Kidney epithelial cell (primary cell): ENCODE measurements around the gene HOXD3. TPM values are rescaled to one million over a fixed set of nuclear protein-coding genes. Genes with fewer than 3 reads are reported as not detected.

Experiments
- DNase-seq: peaks from one replicate; pipeline ENCODE4 v3.0.0-alpha.2; 2010; ENCODE audit warnings: low read depth
- H3K27me3 ChIP-seq: 2 replicates; pipeline ENCODE4 v1.6.0; 2011; ENCODE audit warnings: low read length; ENCODE audit not compliant: control insufficient read depth, insufficient read depth
- H3K36me3 ChIP-seq: 2 replicates; pipeline ENCODE4 v1.5.1; 2011; ENCODE audit warnings: low read length; ENCODE audit not compliant: control insufficient read depth, insufficient read depth
- H3K4me3 ChIP-seq: 2 replicates; pipeline ENCODE4 v1.5.1; 2011; ENCODE audit warnings: low read depth, mild to moderate bottlenecking, control low read depth, low read length
- total RNA-seq: library from RNA; depleted of rRNA; stranded (reverse); fragments of >200 nt; gene quantifications from 2 replicates; pipeline ENCODE4 v1.2.3, GENCODE V29; 2015
- TF ChIP-seq, protein P1 (sequence below): IDR thresholded peaks from 2 replicates; pipeline ENCODE4 v1.5.1; 2011; ENCODE audit warnings: mild to moderate bottlenecking, moderate library complexity, low read length, control low read depth, inconsistent platforms; ENCODE audit not compliant: insufficient read depth, poor library complexity, severe bottlenecking

The HOXD3 gene
- total RNA-seq, 1 donor from 2014 or later, result 5.4 TPM

DNA sequence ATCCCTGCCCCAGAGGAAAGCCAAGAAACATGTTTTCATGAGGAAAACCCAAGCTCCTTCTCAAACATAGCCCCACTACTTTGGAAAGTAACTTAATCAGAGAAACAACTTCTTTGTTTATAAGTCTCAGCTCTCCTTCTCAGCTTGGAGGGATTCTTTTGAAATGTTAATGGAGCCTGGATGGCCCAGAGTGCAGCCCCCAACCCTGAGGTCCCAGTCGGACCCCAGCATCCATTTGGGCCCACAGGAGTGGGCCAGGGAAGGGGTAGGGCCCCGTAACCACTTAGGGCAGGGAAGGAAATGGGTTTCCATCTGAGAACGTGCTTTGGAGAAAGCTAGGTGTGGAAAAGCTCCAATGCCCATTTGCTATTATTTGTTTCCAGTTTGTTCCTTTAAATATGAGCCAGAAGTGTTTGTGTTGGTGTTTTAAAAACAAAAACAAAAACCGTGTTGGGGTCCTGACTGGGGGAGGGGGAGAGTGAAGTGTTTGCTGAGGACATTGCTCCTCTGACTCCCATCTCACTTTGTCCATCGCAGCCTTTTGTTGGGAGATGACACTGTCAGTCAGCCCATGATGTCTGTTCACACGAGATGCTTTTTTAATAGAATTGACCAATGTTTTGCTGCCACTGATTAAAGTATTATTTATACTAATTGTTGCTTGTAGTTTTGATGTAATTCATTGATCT, 1.6 kb upstream of the HOXD3 start:
- Histone ChIP-seq H3K36me3 (peaks cover 2% of the 10 kb centered on the region), H3K4me3 (peak overlapping the region; percentile 59), H3K27me3 (no peaks in the 10 kb centered on the region)
- no peak for DNase-seq
- TF ChIP-seq, protein P1, sequence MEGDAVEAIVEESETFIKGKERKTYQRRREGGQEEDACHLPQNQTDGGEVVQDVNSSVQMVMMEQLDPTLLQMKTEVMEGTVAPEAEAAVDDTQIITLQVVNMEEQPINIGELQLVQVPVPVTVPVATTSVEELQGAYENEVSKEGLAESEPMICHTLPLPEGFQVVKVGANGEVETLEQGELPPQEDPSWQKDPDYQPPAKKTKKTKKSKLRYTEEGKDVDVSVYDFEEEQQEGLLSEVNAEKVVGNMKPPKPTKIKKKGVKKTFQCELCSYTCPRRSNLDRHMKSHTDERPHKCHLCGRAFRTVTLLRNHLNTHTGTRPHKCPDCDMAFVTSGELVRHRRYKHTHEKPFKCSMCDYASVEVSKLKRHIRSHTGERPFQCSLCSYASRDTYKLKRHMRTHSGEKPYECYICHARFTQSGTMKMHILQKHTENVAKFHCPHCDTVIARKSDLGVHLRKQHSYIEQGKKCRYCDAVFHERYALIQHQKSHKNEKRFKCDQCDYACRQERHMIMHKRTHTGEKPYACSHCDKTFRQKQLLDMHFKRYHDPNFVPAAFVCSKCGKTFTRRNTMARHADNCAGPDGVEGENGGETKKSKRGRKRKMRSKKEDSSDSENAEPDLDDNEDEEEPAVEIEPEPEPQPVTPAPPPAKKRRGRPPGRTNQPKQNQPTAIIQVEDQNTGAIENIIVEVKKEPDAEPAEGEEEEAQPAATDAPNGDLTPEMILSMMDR, result no peak

DNA sequence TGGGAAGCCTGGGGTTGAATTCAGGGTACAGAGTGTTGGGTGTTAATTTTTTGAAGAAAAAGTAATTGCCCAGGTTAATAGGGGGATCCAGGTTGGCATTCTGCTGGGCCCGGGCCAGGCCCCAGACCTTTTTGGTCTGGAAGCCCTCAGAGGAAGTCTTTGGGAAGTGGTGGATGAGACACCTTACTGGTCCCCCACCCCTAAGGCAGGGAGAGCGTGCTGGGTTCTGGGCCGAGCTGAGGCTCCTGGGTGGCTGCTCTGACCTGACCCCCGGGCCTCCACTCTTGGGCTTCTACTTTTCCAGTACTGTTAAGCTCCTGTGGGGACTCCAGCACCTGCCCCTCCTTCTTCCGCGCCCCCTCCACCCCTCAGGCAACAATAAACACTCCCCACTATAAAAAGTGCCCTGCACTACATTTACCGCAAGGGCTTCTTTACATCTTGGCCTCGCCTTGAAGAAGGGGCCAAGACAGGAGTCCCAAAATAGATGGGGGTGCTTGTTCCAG, 753 bp upstream of the HOXD3 start:
- Histone ChIP-seq H3K27me3 (no peaks in the 10 kb centered on the region), H3K4me3 (peak overlapping the region; percentile 43), H3K36me3 (peaks cover 2% of the 10 kb centered on the region)
- no peak for DNase-seq
- TF ChIP-seq, protein P1, result no peak

GRCh38 chr2:176157499-176158185, 535 bp downstream of the HOXD3 start:
- Histone ChIP-seq H3K36me3 (peaks cover 2% of the 10 kb centered on the region), H3K4me3 (peak overlapping the region; percentile 43), H3K27me3 (no peaks in the 10 kb centered on the region)
- no peak for DNase-seq
- TF ChIP-seq, protein P1, result no peak

DNA sequence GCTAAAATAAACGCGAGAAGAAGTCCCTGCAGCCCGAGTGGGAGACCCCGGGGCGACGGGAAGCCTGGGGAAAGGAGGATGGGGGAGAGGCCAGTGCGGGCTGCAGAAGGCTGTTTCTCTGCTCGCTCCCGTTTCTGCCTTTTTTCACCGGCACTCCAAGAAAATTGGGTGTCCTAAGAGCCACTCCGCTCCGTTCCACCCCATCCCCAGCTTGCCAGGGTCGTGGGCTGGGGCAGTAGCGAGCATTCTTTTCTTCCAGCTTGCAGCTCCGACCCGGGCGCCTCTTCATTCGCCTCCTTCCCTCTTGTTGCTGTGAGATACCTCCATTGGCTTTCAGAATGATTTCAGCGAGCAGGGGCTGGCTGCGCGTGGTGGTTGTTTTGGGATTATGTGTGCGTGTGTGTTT, 1.1 kb downstream of the HOXD3 start:
- H3K4me3 ChIP-seq, result peak overlapping the region; percentile 43
- no peak for DNase-seq
- no peaks in the 10 kb centered on the region for H3K36me3 ChIP-seq
- no peaks in the 10 kb centered on the region for H3K27me3 ChIP-seq
- TF ChIP-seq, protein P1, result no peak

DNA sequence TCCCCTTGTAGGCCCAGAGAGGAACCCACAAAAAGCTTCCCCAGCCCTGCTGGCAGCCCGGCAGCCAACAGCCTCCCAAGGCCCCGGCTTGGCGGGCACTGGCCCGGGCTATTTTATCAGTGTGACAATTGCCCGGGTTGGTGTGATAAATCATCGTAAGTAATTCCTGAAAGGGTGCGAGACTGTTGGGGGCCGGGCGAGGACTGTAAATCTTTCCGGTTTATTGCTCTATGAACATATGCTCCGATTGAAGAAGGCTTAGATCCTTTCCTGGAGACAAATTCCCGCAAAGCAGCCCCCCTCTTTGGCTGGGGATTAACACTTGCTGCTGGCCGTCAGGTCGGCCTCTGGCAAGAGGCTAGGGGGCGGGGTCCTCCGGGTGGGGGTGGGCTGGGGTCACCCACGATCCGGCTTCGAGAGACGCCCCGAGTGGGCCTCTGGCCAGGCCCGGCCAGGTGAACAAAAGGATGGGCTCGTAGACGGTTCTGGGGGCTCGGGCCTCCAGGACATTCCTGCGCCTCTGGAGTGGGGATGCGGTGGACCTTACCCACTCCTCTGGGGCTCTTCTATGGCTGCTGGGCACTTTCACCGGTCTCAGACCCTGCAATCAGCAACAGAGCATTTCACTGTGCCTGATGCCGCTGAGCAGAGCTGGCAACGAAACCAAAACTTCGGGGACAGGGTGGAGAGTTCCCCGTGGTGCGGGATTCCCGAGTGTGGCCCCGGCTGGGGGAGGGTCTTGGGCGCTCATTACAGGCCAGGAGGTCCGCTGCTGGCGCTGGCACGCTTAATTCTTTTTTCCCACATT, 2.0 kb downstream of the HOXD3 start:
- peak overlapping the region; percentile 43 for H3K4me3 ChIP-seq
- TF ChIP-seq, protein P1, result no peak
- H3K27me3 ChIP-seq, result no peaks in the 10 kb centered on the region
- H3K36me3 ChIP-seq, result no peaks in the 10 kb centered on the region
- DNase-seq, result no peak
